ENCODE measurements around the gene GFRAL.

GFRAL gene

GRCh38 chr6:55433446-55434130 lies 106.3 kb downstream of the GFRAL start:
- Histone ChIP-seq H3K27me3 (ENCODE audit: insufficient read depth, low read depth, severe bottlenecking) (peaks cover 8% of the 10 kb centered on the region), H3K36me3 (no peaks in the 10 kb centered on the region)
- DNase-seq = no peak

GRCh38 chr6:55437141-55437540 lies 109.9 kb downstream of the GFRAL start:
- H3K27me3 ChIP-seq (ENCODE audit: insufficient read depth, low read depth, severe bottlenecking) = peaks cover 7% of the 10 kb centered on the region
- H3K36me3 ChIP-seq = no peaks in the 10 kb centered on the region
- H3K27ac ChIP-seq = no peak overlapping the region
- H3K9me3 ChIP-seq (ENCODE audit: severe bottlenecking) = no peaks in the 10 kb centered on the region
- DNase-seq = no peak
- H3K4me3 ChIP-seq (ENCODE audit: low read depth, low read length) = no peak overlapping the region
- TF ChIP-seq CTCF (IDR thresholded peaks at IDR 0.05; ENCODE audit: low read depth, low read length) = no peak

More at GRCh38 chr6:55433446-55434130, 106.3 kb downstream of the GFRAL start:
- TF ChIP-seq CTCF (IDR thresholded peaks at IDR 0.05; ENCODE audit: low read depth, low read length) = no peak
- Histone ChIP-seq H3K27ac (no peak overlapping the region), H3K4me3 (ENCODE audit: low read depth, low read length) (no peak overlapping the region), H3K9me3 (ENCODE audit: severe bottlenecking) (no peaks in the 10 kb centered on the region)

- DNase-seq = no peak
- Histone ChIP-seq H3K27ac (no peak overlapping the region), H3K27me3 (ENCODE audit: insufficient read depth, low read depth, severe bottlenecking) (no peaks in the 10 kb centered on the region), H3K36me3 (no peaks in the 10 kb centered on the region), H3K9me3 (ENCODE audit: severe bottlenecking) (no peaks in the 10 kb centered on the region), H3K4me3 (ENCODE audit: low read depth, low read length) (no peak overlapping the region)
- TF ChIP-seq CTCF (IDR thresholded peaks at IDR 0.05; ENCODE audit: low read depth, low read length) = no peak
Observed at GRCh38 chr6:55438203-55438602, 110.9 kb downstream of the GFRAL start.

- Histone ChIP-seq H3K27me3 (ENCODE audit: insufficient read depth, low read depth, severe bottlenecking) (no peaks in the 10 kb centered on the region), H3K27ac (no peak overlapping the region), H3K4me3 (ENCODE audit: low read depth, low read length) (no peak overlapping the region), H3K9me3 (ENCODE audit: severe bottlenecking) (no peaks in the 10 kb centered on the region), H3K36me3 (no peaks in the 10 kb centered on the region)
- no peak for TF ChIP-seq CTCF (IDR thresholded peaks at IDR 0.05; ENCODE audit: low read depth, low read length)
- no peak for DNase-seq
Observed at GRCh38 chr6:55443238-55444134, 116.2 kb downstream of the GFRAL start.

GRCh38 chr6:55445648-55446204 lies 118.5 kb downstream of the GFRAL start:
- peak; percentile 43 for TF ChIP-seq CTCF (IDR thresholded peaks at IDR 0.05; ENCODE audit: low read depth, low read length)
- Histone ChIP-seq H3K36me3 (no peaks in the 10 kb centered on the region), H3K9me3 (ENCODE audit: severe bottlenecking) (no peaks in the 10 kb centered on the region), H3K27ac (no peak overlapping the region), H3K4me3 (ENCODE audit: low read depth, low read length) (no peak overlapping the region), H3K27me3 (ENCODE audit: insufficient read depth, low read depth, severe bottlenecking) (no peaks in the 10 kb centered on the region)
- no peak for DNase-seq
